AG08396 (cell line): Measurements from ENCODE around the gene NR2F1-AS1.

ENCODE experiments used
- DNase-seq: peaks from one replicate; pipeline ENCODE4 v3.0.0; 2012; ENCODE audit warnings: low spot score, mixed read lengths

NR2F1-AS1 gene

DNA sequence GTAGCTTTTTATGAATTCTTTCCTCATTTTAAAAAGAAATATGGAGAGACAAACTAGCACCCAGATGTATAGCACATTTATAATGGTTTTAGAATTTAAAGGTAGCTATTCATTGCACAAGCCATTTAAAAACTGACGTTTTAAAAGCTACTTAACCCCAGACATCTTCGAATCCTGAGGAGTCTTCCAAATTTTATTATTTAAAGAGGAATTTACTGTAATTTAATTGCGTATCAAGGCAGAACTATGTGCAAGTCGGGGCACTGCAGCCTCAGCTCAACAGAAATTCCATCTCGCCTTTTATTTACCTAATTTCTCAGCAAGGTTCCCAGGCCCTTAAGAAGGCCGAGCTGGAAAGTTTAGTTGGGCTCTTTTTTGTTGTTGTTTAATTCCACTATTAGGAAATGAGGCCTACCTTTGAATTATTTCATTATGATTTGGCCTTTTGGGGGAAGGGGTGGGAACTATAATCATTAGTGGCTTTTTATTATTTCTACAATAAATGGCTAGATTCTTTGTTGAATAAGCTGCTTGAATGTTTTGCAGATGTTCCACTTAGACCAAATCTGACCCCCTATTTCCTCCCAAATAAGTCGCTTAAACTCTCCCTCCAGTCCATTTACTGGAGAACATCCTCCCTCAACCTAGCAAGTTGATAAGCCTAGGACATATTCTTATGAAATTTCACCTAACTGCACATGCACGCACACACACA is 22.2 kb upstream of the NR2F1-AS1 start:
- peak; percentile 3 for DNase-seq

DNA sequence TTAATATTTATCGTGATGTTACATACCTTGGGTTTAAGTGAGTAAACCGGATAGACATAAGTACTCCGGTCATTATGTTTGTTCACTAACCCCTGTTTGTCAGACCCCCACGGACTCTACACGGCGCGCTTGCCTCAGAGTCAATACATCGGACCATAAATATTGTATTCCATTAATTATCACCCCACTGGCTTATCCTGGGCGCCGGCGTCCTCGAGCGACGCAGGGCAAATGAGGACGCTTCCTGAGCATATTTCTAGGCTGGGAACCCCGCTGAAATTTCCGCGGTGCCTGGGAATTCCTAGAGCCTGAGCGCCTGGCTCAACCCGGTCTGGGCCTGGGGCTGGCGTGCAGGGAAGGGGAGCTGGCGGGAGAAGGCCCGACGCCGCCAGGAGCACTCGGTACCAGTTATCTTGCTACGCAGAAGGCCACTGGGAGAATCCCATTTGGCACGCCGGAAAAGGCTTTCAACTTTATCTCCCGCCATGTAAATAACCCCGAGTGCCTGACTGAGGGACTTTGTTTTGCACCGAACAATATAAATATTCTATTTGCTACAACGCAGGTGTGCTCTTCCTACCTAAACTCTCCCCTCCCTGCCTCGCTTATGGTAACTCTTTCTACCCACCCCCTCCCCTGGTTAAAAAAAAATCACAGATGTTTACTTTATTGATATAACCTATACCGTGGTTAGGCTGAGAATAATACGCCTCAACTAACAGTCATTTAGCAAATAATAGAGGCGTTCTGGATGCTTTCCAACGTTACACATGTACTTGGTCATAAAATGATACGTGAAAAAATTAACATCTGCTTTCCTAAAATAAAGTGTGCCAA is 21.4 kb upstream of the NR2F1-AS1 start:
- DNase-seq, result peak; percentile 18

DNA sequence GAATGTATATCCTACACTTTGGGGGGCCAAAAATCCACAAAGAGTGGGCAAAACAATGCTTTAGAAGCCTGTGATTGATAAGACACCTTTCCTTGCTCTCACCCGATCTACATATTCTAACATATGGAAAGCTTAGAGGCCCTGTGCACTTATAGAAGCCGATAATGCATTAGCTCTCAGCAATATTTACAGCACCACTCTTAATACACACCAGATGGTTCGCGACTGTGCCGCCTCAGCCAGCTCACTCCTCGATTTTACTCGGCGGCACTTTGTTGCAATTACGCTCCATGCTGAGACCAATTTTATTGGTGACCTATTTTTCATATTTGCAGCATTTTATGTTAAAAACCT is 20.8 kb upstream of the NR2F1-AS1 start:
- peak; percentile 13 for DNase-seq

DNA sequence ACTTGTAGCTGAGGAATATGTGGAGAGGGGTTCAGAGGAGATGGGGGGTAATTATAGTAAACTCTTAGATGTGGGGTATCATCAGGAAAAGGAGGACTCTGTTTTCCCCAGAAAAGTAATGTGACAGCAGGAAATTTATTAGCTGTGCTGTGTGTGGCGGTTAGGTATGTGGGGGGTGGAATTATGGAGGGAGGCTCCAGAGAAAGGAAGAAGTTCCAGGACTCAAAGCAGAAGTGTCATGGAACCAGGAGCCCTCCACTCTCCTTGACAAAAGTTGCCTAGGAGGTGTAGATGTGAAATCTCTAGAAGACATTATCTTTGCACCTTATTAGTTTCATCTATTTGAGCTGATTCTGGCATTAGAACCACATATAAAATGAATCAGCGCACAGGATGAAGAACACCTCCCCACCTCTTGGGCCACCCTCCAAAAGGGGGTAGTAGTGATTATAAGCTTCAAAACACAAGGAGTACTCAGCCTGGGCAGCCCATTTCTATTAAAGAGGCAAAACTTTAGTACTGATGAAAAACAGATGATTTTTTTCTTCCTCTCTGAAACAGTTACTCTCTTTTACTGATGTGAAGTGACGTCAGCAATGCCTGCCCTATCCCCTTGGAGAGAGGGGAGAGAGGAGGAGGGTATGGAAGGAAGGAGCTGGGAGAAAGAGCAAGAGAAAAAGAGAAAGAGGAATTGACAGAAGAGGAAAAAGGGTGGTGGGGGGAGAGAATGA is 20.2 kb upstream of the NR2F1-AS1 start:
- DNase-seq, result peak; percentile 67

DNA sequence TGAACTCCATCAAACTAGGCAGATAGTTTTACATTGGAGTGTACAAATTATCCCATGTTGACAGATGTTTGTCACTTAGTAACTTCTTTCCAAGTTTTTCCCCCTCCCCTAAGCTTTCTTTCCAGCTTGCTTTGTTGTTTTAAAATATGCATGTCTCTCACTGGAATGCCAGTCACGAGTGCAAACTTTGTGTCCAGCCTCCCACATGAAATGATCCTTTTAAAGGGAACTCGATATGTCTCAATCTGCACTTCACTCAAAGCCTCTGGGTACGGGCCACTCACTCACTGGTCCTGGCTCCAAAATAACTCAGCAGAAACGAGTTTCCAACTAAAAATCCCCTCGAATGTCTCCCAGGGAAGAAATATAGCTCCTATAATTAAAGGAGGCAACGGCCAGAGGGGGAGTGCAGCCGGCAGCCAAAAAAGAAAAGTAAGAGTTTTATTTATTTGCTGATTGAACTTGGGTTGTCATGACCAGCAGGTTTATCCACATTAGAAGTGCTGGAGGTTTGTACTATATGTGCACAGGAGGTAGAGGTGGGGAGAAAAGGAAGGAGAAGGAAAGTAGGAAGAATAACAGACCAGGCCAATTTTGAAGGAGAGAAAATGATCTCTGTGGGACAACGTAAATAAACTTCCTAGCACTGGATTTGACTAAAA is 19.5 kb upstream of the NR2F1-AS1 start:
- DNase-seq, result peak; percentile 68

DNA sequence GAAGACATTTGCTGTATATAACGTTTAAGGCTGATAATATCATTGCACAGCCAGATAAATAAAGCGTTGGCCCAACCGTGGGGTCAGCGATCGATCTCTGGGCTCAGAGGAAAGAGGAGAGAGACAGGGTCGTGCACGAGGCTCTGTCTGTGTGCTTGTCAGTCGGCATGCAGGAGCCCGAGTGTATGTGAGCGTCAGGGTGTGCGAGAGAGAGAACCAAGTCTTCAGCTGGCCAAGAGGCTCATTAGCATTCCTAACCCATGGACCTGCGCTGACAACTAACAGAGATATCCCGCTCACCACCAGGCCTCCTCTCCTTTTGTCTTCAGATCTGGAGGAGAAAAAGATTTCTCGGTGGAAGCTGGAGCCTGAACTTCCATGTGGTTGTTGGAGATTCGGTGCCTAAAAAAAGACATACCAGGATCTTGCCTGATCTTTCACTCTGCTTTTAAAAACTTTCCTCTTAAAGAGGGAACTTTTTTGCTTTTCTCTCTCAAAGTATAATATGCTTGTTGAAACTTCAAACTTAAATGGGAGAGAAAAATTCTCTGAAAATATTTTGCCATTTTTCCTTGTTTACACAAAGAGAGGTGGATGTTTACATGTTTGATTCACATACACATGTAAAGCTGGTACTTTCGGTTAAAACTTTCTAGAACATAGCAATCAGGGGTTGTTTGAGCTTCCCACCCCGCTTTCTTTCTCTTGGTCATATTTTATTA is 18.5 kb upstream of the NR2F1-AS1 start:
- peak; percentile 86 for DNase-seq

DNA sequence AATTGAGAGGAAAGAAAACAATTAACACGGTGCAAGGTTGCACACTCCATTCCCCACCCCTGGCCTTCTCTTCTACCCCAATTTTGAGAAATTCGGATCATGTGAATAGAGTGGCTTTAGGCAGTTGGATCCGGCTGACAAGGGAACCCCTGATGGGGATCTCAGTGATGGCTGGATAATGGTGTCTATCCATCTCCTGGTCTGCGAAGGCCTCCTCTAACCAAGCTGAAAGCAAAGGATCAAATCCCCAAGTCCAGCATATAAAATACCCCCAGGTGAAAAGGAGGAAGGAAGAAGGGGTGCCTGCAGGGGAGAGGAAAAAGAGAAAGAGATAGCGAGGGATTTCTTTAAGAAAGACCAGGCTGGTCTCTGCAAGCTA is 18.0 kb upstream of the NR2F1-AS1 start:
- peak; percentile 21 for DNase-seq

DNA sequence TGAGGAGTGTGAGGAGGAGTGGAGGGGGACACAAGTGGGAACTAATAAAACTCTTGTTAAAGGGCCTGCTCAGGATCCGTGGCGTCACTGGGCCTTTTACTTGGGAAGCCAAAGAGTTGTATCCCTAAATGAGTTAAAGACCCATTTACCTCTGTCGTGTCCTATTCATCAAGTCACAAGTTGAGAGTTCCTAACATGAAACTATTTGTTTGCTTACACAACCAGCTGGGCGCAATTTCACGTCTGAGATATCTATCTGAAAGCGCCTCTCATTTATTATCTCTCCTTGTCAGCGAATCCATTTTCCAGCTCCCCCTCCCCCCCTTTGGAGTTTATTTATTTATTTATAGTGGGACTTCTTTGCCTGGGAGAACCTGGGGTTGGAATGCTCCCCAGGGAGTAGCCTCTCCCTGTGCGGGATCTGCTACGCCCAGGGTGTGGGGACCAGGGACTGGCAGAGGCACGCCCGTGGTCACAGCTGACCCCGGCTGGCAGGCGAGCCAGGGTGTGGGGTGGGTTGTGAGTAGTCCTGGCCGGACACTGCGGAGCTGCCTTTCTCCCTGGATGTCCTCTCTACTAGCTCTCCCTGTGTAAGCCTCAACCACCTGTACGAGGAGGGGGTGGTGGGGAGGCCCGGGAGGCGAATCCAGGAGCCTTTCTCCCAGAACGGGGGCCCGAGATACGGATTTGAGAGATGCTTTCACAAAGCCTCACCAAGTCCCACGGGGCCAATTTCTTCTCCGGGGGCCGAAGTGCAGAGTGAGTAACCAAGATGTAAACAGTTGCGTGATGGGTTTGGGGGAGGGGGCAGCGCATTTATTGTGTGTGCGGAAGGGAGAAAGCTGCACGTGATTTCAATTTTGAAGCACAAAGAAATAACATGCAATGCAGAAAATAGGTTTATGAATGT is 17.3 kb upstream of the NR2F1-AS1 start:
- peak; percentile 21 for DNase-seq

DNA sequence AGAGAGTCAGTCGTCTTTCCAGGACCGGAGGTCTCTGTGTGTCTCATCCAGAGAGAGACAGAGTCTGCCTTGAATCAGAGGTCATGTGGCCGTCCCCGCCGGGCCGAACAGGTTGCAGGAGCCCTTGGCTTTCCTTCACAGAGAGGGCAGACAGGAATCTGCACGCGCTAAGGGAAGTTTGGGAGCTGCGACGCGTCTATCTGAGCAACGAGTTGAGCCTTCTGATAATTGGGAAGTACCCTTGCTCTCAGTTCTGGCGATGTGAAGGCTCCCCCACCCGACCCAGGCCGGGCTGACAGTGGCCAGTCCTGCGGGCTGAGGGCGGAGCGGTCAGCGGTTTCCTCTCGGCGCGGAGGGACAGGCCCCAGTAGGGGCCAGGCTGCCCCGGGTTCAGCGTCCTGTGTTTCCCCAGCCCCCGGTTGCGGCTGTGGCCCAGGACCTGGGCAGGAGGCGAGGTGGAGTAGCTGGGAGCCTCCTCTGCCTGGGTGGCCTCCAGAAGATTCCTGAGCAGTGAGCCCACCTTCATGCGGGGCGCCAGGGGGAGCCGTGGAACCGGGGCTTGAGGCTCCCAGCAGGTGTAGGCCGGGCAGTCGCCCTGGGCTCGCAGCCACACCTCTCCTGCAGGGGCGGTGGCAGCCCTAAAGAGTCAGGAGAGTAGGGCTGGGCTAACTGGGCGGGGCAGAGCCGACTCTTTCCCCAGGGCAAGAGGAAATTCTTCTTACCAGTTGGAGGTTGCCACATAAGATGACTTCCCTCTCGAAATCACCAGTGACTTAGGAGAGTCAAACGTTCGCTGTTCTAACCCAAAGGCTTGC is 15.9 kb upstream of the NR2F1-AS1 start:
- peak; percentile 5 for DNase-seq

DNA sequence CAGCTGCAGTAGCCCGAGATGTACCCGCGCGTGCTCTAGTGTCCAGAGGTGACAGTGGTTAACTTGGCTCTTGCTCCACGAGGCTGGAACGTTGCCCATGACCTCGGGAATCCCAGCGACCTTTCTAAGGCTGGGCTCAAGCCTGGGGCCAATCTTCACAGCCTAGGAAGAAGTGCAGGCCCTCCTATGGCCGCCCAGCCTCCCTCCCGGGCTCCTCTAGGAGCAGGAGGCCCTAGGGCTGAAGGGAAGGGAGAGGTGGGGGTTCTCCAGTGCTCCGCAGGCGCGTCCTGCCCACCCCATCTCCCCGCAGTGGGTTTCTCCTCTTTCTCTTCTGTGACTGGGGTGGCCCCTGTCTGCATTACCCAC is 15.3 kb upstream of the NR2F1-AS1 start:
- DNase-seq, result no peak

DNA sequence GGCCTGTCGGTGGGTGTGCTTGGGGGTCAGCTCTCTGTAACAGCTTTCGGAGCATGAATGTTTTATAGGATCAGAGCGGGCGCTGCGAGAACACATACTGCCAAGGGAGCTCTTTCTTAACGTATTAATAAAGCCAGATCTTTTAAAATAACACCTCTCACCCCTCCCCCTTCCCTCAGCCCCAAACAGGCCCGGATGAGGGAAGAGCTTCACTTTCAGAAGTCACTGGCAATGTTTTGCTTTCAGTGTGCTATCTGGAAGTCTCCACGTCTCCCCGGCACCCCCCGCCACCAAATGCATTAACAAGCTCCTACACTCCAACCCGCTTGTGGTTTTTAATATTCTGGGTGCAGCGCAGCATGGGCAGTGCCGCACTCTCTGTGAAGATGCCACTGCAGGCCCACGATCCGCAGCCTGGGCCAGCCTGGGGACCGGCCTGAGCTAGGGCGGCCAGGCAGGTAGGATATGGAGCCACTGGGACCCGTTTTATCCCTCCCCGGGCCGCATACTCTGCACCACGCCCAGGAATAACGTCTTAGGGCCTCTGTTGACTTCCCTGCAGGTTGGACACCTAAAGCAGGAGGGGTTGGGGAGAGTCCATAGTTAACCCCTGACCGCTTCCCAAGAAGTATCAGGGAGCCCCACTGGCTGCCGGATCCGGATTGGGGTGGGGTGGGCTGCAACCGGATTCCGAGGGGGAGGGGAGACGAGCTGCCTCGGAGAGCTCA is 14.6 kb upstream of the NR2F1-AS1 start:
- DNase-seq, result peak; percentile 7

DNA sequence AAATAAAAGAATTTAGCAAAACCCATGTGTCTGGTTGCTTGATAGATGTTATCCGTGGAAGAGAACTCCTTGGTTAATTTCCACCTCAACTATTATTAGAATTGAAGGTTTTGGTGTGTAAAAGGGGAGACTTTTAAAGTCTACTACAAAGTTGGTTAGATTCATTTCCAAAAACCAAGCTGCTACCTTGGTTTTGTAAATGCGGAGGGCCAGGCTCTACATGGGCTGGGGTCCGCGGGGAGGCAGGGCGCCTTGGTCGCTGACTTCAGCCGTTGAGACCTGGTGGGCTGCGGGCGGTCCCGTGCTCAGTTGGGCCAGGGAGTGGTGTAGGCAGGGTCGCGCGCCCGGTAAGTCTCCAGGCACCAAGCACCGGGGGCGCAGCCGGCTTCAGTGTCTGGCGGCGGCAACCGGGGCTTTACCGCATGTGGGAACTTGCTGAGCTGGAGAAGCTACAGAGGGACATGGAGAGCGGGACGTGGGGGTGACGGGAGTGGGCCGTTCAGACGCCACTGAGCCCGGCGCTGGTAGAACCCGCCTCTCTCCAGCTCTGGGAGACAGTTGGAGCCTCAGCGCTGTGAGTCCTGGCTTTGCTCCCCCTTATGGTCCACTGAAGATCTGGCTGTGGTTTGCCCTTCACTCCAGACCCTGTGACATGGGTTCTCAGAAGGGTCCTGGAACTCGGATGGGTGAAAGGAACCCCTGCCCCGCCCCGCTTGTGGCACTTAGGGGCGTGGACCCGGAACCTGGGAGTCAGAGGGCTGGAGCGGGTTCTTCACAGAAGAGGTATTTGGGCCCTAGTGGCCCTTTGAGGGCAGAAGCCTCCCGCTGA is 13.8 kb upstream of the NR2F1-AS1 start:
- peak; percentile 13 for DNase-seq

DNA sequence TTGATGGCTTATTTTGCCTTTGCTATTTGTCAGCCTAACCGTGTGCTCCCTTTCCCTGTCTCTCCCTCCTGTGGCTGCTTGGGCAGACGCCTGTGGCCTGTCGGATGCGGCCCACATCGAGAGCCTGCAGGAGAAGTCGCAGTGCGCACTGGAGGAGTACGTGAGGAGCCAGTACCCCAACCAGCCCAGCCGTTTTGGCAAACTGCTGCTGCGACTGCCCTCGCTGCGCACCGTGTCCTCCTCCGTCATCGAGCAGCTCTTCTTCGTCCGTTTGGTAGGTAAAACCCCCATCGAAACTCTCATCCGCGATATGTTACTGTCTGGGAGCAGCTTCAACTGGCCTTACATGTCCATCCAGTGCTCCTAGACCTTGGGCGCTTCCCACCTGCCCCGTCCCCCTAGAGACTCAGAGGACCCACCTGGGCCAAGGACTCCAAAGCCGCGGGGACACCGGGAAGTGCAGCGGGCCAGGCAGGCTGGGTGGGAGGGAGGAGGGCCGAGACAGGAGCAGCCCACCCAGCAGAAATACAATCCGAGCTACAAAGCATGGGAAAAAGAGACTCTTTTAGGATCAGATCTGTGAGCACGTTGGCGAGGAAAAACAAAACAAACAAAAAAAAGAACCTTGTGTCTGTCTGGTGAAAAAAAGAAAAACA is 12.6 kb upstream of the NR2F1-AS1 start:
- peak; percentile 5 for DNase-seq

DNA sequence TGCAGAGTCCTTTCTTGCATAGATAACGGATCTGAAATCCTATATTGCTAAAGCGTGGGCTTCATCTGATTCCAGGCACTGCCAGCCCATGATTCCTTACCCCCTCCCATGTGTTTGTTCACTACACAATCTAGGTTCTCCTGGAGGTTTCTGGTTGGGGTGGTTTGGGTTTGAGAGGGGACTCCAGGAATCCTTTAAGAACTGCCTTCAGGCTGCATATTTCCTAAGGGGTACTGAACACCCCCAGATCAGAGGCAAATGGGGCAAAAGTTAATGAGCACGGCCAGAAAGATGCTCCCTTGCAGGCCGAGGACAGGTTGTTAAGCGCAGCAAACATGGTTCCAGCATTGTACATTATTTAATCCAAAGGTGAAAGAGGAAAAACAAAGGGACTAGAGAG is 11.9 kb upstream of the NR2F1-AS1 start:
- DNase-seq, result no peak

DNA sequence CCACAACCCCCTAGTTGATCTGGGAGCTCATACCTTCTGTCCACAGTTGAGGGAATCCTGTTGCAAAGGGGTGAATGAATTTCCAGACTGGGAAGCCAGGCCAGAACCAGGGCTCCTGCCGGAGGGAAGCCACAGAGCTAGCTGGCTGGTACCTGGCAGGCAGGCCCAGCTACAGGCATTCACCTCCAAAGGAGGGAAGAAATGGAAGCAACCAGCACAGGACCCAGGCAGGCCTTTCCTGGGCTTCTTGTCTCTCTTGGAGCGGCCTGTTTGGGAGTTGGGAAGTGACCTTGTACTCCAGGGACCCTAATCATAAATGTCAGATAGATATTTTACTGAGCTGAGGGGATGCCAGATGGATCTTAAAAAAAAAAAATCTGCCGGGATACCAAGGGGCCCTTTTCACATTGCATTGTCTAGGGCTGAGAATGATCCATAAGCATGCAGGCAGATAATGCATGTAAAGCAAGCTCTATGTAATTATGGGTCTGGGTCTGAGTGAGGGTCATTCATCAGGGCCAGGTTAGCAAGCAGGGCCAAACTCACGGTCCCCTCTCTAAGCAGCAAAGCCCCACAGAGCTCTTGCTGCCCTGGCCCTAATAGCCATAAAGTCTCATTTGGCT is 10.4 kb upstream of the NR2F1-AS1 start:
- no peak for DNase-seq

DNA sequence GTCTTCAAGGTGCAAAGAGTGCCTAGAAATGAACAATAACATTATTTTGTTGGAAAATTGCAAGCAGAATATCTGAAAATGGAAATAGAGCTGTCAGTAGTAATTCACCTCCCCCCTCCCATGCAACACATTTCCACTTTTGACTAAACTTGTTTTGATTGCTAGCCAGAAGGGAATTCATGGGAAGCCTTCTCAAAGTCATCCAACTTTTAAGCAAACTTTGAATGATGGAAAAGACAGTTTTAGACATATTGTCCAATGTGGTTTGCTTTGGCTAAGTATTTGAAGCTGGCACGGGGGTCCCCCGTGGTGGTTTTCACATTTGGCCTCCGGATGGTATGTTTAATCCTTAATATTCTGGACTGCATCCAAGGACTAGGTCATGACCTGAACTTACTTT is 9.5 kb upstream of the NR2F1-AS1 start:
- no peak for DNase-seq

DNA sequence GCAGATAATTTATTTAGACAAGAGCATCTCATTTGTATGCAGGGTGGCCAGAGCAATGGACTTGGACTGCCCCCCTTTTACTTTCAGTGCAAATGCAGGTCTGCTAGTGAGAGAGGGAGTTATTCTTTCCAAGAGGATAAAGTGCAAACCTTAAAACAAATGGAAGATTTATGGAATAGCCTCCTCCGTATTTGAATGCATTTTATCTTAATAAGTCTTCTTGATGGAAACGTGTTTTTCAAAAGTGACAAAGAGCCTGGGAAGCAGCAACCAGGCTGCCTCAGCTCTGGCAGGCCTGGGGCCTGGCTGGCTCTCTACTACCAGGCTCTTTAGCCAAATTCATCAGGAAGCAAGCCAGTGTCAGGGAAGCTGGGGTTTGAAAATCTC is 8.8 kb upstream of the NR2F1-AS1 start:
- DNase-seq, result no peak
